ENCODE measurements around the gene NAA15. TPM values are rescaled to one million over a fixed set of nuclear protein-coding genes. Genes with fewer than 3 reads are reported as not detected.

Gene NAA15
- total RNA-seq, 1 donor from 2014 or later = 33.1 TPM

- Histone ChIP-seq H3K27ac (replicated peaks) (no peak overlapping the region), H3K27me3 (ENCODE audit: low read depth) (no peaks in the 10 kb centered on the region), H3K36me3 (peaks cover 23% of the 10 kb centered on the region), H3K9me3 (replicated peaks) (peaks cover 28% of the 10 kb centered on the region), H3K4me3 (no peak overlapping the region), H3K4me1 (peaks cover 4% of the 10 kb centered on the region)
- intact Hi-C loops (cut with micrococcal nuclease) = no loop called here
- TF ChIP-seq CTCF (IDR thresholded peaks at IDR 0.05; ENCODE audit: borderline replicate concordance) = no peak
- DNase-seq = no peak
Measured at GRCh38 chr4:139469216-139469615, 167.9 kb downstream of the NAA15 start.

Other genes starting within 250 kb of the NAA15 start
- 33.9 TPM for gene ELF2, start 124.3 kb upstream of the NAA15 start, total RNA-seq
- gene MGARP, start 21.3 kb upstream of the NAA15 start, total RNA-seq = 0.60 TPM
- gene NDUFC1, start 972 bp downstream of the NAA15 start, total RNA-seq = 222 TPM
- 6.1 TPM for gene RAB33B, start 152.6 kb downstream of the NAA15 start, total RNA-seq

Measured in left ventricle myocardium inferior (tissue), 1 donor.